Neural crest cell (in vitro differentiated cells): ENCODE data around the gene VRK2. TPM values are rescaled to one million over a fixed set of nuclear protein-coding genes. Genes with fewer than 3 reads are reported as not detected.

Source experiments
- DNase-seq: peaks from one replicate; pipeline ENCODE4 v3.0.0; 2021; ENCODE audit warnings: low read depth, mixed read lengths, low spot score
- H3K27ac Mint-ChIP-seq: one replicate; pipeline ENCODE4 v1.8.0; 2021; ENCODE audit warnings: mild to moderate bottlenecking, mixed read lengths; ENCODE audit not compliant: unreplicated experiment
- H3K27me3 Mint-ChIP-seq: 2 replicates; pipeline ENCODE4 v1.8.0; 2021; ENCODE audit warnings: low read depth, mild to moderate bottlenecking, mixed read lengths
- H3K36me3 Mint-ChIP-seq: 2 replicates; pipeline ENCODE4 v1.8.0; 2021; ENCODE audit warnings: low read depth, mild to moderate bottlenecking, mixed read lengths
- H3K4me1 Mint-ChIP-seq: 2 replicates; pipeline ENCODE4 v1.8.0; 2021; ENCODE audit warnings: mixed read lengths
- H3K4me3 Mint-ChIP-seq: one replicate; pipeline ENCODE4 v1.8.0; 2021; ENCODE audit warnings: mild to moderate bottlenecking, mixed read lengths
- H3K9me3 Mint-ChIP-seq: 2 replicates; pipeline ENCODE4 v1.8.0; 2021; ENCODE audit warnings: mixed read lengths
- total RNA-seq: library from RNA; stranded (reverse); gene quantifications from 2 replicates; pipeline ENCODE4 v1.2.1, GENCODE V29; 2021
- TF ChIP-seq, protein P1 (sequence below): fragments of 200-600 bp; sonication (generic); conservative IDR thresholded peaks from 2 replicates; pipeline ENCODE4 v1.5.0; 2021; ENCODE audit warnings: antibody characterized with exemption, mild to moderate bottlenecking

Gene VRK2
- total RNA-seq, 1 donor from 2014 or later: 21.4 TPM

DNA sequence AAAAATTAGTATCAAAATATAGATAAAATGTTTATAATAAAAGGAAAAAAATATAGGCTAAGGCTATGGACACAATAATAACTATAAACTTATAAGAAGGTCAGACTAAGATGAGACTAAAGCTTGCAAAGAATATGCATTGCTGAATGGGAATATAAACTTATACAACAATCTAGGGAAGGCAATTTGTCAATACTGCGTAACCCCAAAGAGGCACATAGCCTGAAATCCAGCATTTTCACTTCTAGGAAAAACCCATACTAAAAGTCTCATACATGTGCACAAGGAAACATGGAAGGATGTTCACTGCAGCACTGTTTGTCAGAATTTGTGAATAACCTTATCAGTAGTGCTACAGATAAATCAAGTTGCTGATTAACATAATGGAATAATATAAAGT is 149.1 kb downstream of the VRK2 start:
- Mint-ChIP-seq H3K27ac (no peak overlapping the region), H3K4me3 (no peak overlapping the region), H3K9me3 (no peaks in the 10 kb centered on the region), H3K27me3 (no peaks in the 10 kb centered on the region), H3K36me3 (no peaks in the 10 kb centered on the region), H3K4me1 (no peaks in the 10 kb centered on the region)
- TF ChIP-seq, protein P1, sequence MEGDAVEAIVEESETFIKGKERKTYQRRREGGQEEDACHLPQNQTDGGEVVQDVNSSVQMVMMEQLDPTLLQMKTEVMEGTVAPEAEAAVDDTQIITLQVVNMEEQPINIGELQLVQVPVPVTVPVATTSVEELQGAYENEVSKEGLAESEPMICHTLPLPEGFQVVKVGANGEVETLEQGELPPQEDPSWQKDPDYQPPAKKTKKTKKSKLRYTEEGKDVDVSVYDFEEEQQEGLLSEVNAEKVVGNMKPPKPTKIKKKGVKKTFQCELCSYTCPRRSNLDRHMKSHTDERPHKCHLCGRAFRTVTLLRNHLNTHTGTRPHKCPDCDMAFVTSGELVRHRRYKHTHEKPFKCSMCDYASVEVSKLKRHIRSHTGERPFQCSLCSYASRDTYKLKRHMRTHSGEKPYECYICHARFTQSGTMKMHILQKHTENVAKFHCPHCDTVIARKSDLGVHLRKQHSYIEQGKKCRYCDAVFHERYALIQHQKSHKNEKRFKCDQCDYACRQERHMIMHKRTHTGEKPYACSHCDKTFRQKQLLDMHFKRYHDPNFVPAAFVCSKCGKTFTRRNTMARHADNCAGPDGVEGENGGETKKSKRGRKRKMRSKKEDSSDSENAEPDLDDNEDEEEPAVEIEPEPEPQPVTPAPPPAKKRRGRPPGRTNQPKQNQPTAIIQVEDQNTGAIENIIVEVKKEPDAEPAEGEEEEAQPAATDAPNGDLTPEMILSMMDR: no peak
- DNase-seq: no peak

DNA sequence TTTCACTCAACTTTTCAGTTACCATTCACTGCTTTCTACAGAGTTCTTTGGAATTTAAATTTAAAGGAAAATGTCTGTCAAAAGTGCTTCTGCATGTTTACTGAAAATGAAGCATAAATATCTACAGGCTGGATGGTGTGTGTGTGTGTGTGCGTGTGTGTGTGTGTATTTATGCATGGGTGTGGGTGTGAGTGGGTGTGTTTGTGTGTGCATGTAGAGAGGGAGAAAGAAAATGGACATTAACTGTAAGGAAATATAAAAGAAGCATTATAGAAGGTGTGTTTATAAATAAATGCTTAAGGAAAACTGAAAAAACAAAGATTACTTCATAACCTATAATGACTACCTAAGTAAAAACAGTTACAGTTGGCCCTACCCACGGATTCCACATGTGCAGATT is 151.3 kb downstream of the VRK2 start:
- no peaks in the 10 kb centered on the region for H3K36me3 Mint-ChIP-seq
- no peak overlapping the region for H3K27ac Mint-ChIP-seq
- TF ChIP-seq, protein P1: no peak
- H3K4me3 Mint-ChIP-seq: no peak overlapping the region
- H3K4me1 Mint-ChIP-seq: no peaks in the 10 kb centered on the region
- H3K9me3 Mint-ChIP-seq: no peaks in the 10 kb centered on the region
- no peaks in the 10 kb centered on the region for H3K27me3 Mint-ChIP-seq
- no peak for DNase-seq

DNA sequence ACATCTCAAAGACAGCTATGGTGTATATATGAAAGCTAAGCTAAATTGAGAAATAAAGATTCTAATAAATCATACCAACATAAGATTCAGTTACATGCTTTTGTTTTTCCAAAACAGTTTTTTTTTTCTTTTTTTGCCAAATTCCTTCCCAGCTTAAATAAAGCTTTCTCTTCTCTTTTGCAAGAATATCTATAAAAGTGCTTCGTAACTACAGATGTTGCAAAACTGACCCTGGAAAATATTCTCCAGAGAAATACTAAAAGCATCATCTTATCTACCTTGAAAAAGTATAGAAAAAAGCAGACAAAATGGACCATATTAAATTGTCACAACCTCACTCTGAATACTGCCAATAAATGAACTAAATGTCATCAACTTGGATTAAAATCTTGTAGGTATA is 155.8 kb downstream of the VRK2 start:
- Mint-ChIP-seq H3K27me3 (no peaks in the 10 kb centered on the region), H3K4me3 (no peak overlapping the region), H3K4me1 (peaks cover 6% of the 10 kb centered on the region), H3K36me3 (peaks cover 2% of the 10 kb centered on the region), H3K27ac (no peak overlapping the region), H3K9me3 (no peaks in the 10 kb centered on the region)
- no peak for DNase-seq
- TF ChIP-seq, protein P1: no peak

DNA sequence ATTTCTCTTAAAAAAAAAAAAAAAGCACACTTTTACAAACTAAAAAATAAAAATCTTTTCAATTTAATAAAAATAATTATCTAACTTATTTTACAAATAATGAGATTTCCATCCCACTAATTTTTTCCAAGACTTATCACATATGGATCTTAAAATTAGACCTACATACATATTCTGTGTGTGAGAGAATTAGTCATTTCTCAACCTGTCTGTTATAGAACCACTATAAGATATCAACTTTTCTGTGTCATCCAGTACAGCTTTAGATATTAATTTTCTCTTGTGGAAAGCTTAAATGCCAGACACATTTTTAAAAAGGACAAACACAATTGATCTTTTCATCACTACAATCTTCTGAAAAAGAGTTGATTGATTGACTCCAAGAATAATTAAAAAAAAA is 156.4 kb downstream of the VRK2 start:
- Mint-ChIP-seq H3K27me3 (no peaks in the 10 kb centered on the region), H3K27ac (no peak overlapping the region), H3K9me3 (no peaks in the 10 kb centered on the region), H3K4me1 (peaks cover 8% of the 10 kb centered on the region), H3K36me3 (peaks cover 4% of the 10 kb centered on the region), H3K4me3 (no peak overlapping the region)
- no peak for DNase-seq
- TF ChIP-seq, protein P1: no peak

DNA sequence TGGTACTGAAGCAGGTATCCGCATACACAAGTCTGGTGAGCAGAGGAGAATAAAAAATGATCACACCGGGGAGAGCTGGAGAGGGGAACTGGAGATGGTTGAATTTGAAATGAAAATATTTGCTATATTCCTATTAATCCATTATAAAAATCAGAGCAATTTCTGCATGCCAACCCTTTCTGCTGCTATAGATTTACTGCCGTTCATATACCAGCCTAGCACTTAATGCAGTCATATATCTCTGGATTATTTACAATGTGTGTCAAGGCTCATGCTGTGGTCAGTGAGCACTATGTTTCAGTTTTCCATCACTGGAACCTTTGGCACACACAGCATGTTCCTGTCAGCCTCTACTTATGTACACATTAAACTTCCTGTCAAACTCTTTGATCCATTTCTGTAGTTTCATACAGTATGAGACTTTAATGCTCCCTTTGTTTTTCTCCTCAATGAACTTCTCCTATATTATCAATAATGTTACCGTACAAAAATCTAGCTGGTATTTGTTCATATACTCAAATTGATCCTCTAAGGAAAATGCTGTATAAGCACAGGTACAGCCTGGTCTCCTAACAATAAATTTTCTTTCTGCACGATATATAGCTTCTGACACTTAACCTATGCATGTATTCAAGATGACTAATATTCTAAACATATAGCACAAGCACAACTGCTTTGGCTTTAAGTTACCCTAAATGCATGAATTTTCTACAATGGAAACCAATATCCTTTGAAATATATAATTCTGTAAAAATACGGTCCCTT is 157.8 kb downstream of the VRK2 start:
- H3K27ac Mint-ChIP-seq: no peak overlapping the region
- TF ChIP-seq, protein P1: no peak
- H3K9me3 Mint-ChIP-seq: no peaks in the 10 kb centered on the region
- no peaks in the 10 kb centered on the region for H3K27me3 Mint-ChIP-seq
- H3K36me3 Mint-ChIP-seq: peaks cover 10% of the 10 kb centered on the region
- no peak overlapping the region for H3K4me3 Mint-ChIP-seq
- DNase-seq: no peak
- peaks cover 8% of the 10 kb centered on the region for H3K4me1 Mint-ChIP-seq
